ENCODE data around the gene LRRC31. TPM values are rescaled to one million over a fixed set of nuclear protein-coding genes. Genes with fewer than 3 reads are reported as not detected.

Gene LRRC31
- 1 to 10 TPM; 2.7 to 5.3 TPM for total RNA-seq
- under 1 TPM; 0.53 to 0.74 TPM for polyA plus RNA-seq

- WGBS = 17% methylated on average over 2 of the region's 2 CpGs
- no peak for DNase-seq (ENCODE audit: low spot score)
- peak; percentile 24 for TF ChIP-seq MAX (IDR thresholded peaks at IDR 0.05)
- TF ChIP-seq HNF4A (conservative IDR thresholded peaks at IDR 0.05) = peak; percentile 61 to 75
- TF ChIP-seq RXRA (IDR thresholded peaks at IDR 0.05) = peak; percentile 63 to 80
- TF ChIP-seq EGR1 (IDR thresholded peaks at IDR 0.05; ENCODE audit: low read depth in 2 of 2) = no peak
- TF ChIP-seq ATF3 (IDR thresholded peaks at IDR 0.05) = peak; percentile 67
- TF ChIP-seq HNF4G (IDR thresholded peaks at IDR 0.05) = no peak
- no peak for TF ChIP-seq NR2F2 (IDR thresholded peaks at IDR 0.05)
- peak; percentile 62 for TF ChIP-seq ZBTB33 (IDR thresholded peaks at IDR 0.05)
- no peak for TF ChIP-seq GABPA (IDR thresholded peaks at IDR 0.05 in 1 of 2, conservative IDR thresholded peaks at IDR 0.05 in 1 of 2)
- no peak for TF ChIP-seq REST (IDR thresholded peaks at IDR 0.05)
- TF ChIP-seq SP1 (IDR thresholded peaks at IDR 0.05) = peak; percentile 82
- peak in 1 of 2 donors; percentile 38 for TF ChIP-seq RAD21 (IDR thresholded peaks at IDR 0.05)
- TF ChIP-seq YY1 (IDR thresholded peaks at IDR 0.05) = no peak
- peak; percentile 62 for TF ChIP-seq FOXA2 (IDR thresholded peaks at IDR 0.05)
- peak; percentile 8 for TF ChIP-seq FOXA1 (IDR thresholded peaks at IDR 0.05)
- no peak for TF ChIP-seq CTCF (IDR thresholded peaks at IDR 0.05; ENCODE audit: low read depth, low read length, missing input control)
- peak in 1 of 2 donors; percentile 47 for TF ChIP-seq JUND (IDR thresholded peaks at IDR 0.05)
- Histone ChIP-seq H3K27me3 (ENCODE audit: control insufficient read depth in 4 of 4, insufficient read depth in 4 of 4, low read length in 3 of 4) (no peaks in the 10 kb centered on the region), H3K36me3 (ENCODE audit: control insufficient read depth in 4 of 4, insufficient read depth in 3 of 4, low read depth in 1 of 4, low read length in 3 of 4) (no peaks in the 10 kb centered on the region), H3K4me3 (ENCODE audit: low read depth in 1 of 3, low read length in 3 of 3) (peak within 1 kb of the TSS in 2 of 3 donors; percentile 21 to 31), H3K27ac (ENCODE audit: low read depth in 1 of 2, low read length in 2 of 2) (peak within 1 kb of the TSS; percentile 47 to 62), H3K4me1 (ENCODE audit: control insufficient read depth in 4 of 4, insufficient read depth in 4 of 4, low read length in 3 of 4) (peaks cover 0 to 14% (median 6%) of the 10 kb centered on the region in 4 donors), H3K9ac (ENCODE audit: low read depth in 1 of 2, low read length in 2 of 2) (no peak within 1 kb of the TSS), H3K9me3 (ENCODE audit: control insufficient read depth in 4 of 4, low read length in 3 of 4) (no peaks in the 10 kb centered on the region)
Measured at GRCh38 chr3:169869484-169870220, at the start of gene LRRC31. Gene LRRC31, minus strand, starts transcription at chr3:169869935. Its CDS starts 128 bp downstream, at chr3:169869807.
